HG02852 (cell line): ENCODE measurements around the gene MACF1.

Experiments
- ATAC-seq: cut with Tn5 transposase; IDR thresholded peaks from one replicate; pipeline ENCODE4 v1.9.1; 2021; ENCODE audit warnings: mild to moderate bottlenecking, moderate library complexity; ENCODE audit not compliant: unreplicated experiment

Gene MACF1

DNA sequence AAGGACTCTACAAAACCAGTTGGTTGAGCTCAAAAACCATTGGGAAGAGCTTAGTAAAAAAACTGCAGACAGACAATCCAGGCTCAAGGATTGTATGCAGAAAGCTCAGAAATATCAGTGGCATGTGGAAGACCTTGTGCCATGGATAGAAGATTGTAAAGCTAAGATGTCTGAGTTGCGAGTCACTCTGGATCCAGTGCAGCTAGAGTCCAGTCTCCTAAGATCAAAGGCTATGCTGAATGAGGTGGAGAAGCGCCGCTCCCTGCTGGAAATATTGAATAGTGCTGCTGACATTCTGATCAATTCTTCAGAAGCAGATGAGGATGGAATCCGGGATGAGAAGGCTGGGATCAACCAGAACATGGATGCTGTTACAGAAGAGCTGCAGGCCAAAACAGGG, 183.0 kb downstream of the MACF1 start:
- ATAC-seq, result no peak

DNA sequence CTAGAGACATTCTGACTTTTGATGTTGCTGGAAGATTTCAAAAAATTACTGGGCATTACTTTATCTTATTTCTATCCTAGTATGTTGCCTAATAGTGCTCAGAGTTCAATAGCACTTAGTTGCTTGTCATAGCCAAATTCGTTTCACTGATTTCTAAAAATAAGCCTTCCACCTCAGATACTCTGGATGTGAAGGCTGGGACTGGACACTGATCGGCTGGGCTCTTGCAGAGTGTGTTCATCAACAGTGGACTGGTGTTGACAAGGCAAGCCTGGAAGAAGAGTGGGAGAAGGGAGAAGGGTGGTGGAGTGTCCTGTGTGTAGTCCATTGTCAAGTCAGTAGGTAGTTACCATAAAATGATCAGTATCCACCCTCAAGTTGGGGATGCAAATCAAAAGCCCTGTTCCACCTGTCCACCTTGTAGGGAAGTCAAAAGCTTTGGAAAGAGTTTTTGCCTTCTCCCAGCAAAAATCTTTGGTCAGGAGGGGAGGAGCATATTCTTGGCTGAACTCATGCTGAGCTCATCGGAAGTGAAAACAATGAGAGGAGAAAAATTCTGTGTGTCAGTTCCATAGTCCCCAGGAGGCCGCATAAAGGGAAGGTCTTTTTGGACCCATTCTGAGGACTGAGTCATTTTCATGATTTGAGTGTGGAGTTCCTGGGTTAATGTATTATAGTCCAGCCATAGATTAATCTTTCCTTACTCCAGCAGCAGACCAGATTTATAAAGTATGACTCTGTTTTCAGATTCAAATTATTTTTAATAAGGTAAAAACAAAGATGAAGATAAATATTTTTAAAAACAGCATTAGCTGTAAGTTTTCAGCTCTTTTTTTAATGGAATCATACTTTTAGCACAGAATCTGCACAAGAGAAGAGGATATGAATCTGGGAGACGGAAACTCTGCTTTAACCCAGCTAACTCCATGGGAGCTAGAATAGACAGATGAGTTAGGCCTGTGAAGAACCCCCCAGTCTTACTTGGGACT, 187.5 kb downstream of the MACF1 start:
- no peak for ATAC-seq

DNA sequence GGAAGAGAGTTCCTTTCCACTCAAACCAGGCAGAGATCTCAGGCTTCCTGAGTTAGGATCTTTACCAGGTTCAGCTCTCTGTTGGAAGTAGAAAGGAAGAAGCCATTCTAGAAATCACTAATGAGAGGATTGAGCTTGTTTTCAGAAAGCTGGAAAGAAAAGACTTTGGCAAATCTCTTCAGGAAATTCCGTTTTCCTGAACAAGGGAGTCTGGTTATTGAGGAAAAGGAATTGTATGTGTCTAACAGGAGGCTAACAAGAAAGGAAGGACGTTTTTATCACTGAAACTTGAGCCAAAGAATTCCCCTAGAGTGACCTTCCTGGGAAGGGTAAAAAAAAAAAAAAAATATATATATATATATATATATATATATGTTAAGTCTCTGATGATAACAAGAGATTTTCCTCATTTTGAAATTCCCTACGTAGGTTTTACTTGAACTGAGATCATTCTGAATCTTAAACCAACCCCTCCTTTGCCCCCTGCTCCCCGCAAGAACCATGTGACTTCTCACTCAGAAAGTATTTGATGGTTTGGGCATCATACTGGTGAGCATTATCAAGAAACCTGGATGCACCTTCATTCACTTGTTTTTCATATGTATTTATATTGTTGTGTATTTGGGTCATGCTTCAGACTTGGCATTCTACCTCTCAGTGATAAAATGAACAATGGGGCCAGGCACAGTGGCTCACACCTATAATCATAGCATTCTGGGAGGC, 188.5 kb downstream of the MACF1 start:
- no peak for ATAC-seq

DNA sequence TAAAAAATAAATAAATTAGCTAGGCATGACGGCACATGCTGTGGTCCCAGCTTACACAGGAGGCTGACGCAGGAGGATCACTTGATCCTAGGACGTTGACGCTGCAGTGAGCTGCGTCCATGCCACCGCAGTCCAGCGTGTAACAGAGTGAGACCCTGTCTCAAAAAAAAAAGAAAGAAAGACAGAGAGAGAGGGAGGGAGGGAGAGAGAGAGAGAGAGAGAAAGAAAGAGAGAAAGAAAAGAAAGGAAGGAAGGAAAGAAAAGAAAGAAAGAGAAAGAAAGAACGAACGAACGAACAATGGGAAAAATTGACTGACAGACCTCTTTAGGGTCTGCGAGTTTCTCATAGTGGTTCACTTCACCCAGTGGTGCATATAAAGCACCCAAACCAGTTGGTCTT, 189.2 kb downstream of the MACF1 start:
- ATAC-seq, result no peak

DNA sequence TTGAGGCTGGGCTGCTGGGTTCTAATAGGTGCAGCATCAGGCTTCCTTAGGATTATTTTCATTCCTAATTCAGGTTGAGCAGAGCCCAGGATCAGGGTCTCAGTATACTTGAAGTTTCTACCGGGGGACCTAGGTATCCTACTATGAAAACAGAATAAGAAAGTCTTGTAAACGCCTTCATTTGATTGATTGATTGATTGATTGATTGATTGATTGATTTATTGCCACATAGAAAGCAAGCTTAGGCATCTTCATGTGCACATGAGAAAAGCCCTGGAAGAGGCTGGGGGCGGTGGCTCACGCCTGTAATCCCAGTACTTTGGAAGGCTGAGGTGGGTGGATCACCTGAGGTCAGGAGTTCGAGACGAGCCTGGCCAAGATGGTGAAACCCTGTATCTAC, 189.6 kb downstream of the MACF1 start:
- ATAC-seq, result no peak

DNA sequence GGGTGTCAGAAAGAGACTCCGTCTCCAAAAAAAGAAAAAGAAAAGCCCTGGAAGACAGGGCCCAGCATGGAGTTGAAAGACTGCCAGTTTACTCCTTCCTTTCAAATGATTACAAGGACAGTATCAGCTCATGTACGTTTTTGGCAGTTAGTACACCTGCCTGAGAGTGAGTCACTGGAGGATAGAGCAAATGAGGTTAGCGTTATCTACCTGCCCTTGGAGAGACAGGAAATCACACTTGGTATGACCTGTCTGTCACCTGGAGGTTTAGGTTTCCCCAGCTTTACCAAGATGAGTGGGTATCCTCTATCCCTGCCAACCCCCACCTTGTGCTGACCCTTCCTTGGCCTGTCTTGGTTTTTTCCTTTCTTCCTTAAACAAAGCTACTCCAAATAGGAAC, 190.1 kb downstream of the MACF1 start:
- ATAC-seq, result no peak

DNA sequence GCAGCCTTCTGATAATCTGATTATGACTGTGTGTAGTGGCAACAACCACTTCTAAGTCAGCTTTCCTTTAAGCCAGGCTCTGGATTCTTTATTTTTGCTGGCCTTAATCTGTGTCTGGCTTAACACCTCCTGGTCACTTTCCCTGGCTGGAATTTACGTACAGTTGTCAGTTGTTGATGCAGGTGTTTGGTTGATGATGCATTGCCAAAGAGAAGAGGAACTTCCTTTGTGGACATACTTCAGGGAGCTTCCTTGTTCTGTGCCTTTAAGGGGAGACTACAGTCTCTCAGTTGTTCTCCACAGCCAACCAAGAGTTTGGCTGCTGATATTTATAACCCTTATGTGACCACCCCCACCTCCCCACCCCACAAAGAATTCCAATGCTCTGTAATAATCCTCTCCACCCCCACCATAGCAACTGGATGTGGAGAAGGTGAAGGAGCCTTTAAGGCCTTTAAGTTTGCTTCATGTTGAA, 190.9 kb downstream of the MACF1 start:
- ATAC-seq, result no peak

DNA sequence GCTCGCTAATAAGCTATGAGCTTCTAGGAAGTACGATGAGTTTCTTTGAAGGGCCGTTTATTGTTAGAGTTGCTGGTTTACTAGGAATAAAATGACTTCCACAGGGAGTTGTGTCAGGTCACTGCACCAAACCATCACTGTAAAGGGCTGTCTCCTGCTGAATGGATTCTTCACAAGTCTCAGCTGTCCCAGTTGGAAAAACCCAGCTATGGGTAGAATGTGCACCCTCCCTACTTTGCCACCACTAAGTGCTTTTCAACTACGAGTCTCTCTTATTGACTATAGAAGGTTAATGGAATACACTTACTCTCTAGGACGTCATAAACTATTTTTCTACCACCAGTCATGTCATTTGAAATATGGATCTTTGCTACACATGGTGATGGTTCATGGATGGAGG, 192.2 kb downstream of the MACF1 start:
- ATAC-seq, result no peak

DNA sequence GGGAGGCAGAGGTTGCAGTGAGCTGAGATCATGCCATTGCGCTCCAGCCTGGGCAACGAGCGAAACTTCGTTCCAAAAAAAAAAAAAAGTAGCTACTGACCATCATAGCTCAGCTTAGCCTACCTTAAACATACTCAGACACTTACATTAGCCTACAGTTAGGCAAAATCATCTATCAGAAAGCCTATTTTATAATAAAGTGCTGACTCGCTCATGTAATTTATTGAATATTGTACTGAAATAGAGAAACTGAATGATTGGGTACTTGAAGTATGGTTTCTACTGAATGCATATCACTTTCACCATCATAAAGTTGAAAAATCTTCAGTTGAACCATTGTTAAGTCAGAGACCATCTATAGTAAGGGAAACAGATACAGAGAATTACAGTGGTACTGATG, 193.0 kb downstream of the MACF1 start:
- no peak for ATAC-seq

DNA sequence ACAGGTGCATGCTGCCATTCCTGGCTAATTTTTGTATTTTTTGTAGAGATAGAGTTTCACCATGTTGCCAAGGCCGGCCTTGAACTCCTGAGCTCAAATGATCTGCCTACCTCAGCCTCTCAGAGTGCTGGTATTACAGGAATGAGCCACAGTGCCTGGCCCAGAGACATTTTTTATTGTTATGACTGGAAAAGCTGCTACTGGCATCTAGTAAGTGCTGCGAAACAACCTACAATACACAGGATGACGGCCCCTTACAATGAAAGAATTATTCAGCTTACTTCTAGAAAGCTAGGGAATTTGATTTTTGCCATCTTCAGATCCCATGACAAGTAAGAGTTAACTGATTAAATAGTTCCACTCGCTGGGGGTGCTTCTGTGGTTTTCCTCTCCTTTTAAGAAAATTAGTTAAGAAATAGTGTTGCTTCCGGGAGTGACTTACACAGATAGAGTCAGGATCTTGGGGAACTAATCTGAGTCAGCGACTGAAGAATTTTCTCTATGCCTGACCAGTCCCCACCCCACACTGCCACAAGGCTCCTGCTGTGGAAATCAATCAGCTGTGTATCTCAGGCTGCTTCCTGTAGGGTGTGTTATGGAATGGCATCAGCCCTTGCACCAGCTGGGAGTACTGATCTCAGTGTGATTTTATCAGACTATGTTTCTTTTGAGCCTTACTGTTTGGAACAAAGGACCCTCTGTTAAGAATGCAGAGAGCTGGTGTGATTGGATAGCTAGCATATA, 194.0 kb downstream of the MACF1 start:
- no peak for ATAC-seq

DNA sequence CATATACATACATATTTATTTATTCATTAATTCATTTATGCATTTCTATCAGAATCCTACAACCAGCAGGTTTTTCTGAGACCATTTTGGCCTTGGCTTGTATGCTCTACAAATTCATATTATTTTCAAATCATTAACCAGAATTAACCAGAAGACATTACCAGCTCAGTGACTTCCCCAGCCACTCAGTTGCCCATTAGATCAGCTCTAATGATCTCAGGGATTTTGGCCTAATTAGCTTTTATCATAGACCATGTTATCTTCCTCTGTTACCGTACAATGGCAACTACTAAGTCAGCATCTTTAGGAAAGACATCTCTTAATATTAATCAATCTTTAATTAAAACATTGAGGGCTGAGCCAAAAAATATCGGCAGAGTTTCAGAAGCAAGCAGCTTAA, 196.6 kb downstream of the MACF1 start:
- no peak for ATAC-seq

DNA sequence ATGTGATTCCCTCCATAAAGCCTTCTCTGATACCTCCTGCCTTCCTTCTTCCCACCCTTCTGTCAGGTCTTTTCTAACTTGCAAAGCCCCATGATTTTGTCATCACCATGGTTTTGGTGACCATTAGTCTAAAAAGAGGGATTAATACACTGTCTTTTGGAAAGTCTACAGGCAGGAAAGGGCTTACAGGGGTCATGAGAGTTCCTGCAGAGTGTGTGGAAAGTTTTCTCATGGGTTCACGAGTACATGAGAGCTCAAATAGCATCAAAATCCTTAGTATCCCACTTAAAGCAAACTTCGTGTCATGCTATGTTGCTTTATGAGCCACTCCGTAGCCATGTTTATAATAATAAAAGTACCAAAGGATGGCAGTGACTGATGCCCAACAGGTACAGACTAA, 200.4 kb downstream of the MACF1 start:
- no peak for ATAC-seq

DNA sequence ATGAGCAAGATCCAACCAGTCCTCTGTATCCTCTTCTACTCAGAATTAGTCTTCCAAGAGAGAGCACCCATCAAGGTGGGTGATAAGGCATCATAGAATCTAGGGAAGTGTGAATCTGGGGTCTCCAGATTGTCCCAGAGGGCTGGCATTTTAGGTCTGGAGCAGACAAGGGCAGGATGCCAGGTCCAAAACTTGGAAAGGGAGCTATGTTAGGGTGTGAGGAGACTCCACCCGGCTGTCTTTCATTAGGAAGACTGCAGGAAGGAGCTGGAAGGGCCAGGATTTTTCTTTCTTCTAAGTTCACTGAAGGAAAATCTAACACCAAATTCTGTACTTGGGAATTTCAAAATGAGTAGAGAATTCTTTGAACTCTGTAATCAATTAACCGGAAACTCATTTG, 200.9 kb downstream of the MACF1 start:
- ATAC-seq, result no peak

DNA sequence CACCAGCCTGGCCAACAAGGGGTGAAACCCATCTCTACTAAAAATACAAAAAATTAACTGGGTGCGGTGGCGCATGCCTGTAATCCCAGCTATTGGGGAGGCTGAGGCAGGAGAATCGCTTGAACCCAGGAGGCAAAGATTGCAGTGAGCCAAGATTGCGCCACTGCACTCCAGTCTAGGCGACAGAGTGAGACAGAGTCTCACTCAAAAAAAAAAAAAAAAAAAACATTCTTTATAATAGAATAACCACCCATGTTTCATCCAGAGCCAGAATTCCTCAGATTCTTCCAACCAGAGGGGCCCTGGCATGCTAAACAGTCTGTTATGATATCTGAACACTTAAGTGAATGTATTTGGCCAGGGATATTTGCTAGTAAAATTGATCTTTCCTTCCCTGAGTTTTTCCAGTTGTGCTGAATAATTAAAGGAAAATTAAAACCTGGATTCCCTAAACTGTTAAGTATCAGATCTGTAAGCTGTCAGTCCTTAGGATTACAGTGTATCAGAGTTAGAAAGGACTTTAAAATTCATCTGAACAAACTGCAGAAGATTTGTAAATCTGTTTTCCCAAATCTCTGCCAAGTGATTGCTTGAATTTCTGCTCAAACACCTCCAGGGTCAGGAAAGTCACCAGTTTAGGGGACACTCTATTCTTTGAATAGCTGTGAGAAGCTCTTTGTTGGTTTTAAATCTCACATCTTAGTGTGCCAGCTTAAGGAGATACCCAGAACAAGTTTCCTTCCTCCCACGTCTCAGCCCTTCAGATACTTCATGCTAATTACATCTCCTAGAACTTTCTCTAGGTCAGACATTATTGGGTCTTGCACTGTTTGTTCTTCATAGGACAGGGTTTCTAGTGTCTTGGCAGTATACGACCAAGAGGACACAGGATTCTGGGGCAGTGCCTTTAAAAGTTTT, 202.3 kb downstream of the MACF1 start:
- no peak for ATAC-seq

DNA sequence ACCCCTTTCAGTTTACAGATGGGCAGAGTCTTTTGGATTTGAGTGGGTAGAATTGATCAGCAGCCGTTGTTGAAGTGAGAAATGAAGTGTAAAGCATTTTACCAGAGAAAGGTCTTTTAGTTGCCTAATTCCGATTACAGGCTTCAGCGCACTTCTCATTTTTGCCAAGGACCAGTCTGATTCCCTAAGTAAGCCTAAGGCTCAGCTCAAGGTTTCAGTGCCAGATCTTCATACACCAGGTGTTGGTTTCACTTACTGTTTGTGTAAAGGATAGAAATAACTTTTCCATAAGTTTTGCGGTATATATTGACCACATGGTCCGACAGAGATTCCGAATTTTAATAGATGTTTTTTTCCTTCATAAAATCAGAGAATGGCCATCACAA, 203.0 kb downstream of the MACF1 start:
- no peak for ATAC-seq

DNA sequence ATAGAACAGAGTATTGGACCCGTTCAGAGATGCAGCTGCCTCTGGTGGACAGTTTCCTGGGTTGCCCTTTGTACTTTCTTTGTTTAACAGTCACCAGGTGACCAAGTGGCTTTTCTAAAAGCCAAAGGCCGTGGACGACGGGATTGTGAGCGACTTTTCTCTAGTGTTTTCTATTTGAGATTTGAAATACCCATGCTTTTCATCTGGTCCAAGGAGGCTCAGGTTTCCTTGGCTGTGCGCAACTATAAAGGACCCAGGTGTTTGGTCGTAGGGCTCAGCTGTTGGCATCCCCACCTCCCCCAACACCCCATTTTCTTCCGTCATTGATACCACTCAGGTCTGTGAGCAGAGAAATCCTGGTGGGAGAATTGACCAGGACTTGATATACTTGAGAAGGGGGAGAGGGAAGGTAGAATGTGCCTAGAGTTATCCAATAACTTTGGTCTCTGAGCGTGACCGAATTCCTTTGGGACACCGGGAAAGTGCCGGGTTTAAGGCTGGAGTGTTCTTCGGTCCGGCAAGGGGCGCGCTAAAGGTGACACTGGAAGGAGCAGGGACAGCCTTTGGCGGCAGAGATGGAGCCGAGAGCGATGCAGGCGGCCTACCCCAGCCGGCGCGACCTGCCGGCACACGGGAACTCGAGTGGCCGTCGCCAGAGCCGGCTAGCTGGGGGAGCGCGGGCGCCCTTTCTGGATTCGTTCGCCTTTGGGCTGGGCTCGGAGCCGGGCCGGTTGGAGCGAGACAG, 203.6 kb downstream of the MACF1 start:
- no peak for ATAC-seq

DNA sequence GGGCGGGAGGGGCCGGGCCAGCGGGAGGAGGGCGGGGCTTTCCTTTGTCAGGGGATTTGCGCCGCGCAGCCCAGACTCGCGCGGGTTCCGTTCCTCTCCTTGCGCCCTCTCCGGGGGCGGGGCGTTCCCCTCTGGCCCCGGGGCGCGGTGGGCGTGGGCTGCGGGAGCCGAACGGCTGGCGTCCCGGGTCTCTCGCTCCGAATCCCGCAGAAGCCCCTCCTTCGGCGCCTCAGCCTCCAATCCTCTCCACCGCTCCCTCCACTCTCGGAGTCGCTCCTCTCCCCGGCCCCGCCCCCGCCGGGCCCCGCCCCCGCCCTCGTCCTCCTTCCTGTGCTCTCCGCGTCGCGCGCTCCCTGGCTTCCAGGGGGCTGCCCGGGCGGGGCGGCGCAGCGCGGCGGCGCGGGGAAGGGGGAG, 204.2 kb downstream of the MACF1 start:
- ATAC-seq, result peak; percentile 75

DNA sequence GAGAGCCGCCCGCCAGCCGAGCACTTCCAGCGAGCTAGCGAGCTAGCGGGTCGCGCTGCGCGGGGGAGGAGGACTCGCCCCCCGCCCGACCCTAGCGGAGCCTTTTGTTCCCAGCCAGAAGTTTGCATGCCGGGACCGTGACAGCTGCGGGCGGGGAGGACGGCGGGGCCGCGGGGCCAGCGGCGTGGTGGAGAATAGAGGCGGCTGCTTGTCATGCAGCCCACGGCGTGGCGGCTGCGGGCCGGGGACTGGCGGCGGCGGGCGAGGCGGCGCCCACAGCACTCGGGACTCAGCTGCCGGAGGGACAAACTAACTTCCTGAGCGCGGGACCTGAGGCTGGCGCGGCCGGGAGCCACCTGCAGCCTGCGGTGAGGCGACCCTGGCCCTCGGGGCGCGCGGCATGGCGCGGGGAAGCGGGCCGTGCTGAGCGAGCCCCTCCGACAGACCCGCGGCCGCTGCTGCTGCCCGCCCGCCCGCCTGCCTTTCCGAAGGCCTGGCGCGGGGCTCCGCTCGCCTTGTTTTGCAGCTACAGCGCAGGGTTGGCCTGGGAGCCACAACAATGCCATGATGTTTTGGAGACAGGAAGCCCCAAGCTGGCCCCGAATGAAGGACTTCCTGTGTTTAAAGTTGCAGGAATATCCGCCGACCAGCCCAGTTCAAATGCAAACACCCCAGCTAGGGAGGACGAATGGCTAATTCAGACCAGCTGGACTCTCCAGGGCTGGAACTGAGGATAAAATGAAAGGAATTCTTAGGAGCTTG, 204.7 kb downstream of the MACF1 start:
- peak; percentile 35 for ATAC-seq

DNA sequence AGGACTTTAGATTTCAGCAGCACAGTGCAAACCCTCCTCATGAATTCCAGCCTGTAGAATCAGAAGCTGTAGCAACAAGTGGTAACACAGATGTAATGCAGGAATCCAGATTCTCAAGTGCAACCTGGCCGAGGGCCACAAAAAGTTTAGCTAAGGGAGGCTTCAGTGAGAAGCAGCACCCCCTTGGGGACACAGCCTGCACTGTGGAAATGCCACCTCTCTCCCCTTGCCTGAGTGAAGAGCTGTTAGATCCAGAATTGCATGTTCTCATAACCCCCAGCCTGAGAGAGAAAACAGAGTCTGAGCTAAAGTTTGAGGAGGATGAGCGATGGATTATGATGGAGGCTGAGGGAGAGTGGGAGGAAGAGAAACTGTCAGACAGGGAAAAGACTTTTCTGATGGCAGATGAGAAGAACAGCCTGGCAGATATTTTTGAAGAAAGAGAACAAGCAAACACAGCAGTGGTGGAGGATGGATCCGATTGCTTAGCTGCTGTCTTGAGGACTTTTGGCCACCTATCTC, 206.5 kb downstream of the MACF1 start:
- no peak for ATAC-seq
